ENCODE data around the gene AGK. TPM values are rescaled to one million over a fixed set of nuclear protein-coding genes. Genes with fewer than 3 reads are reported as not detected.

Gene AGK
- total RNA-seq, 1 experiment from 2014 or later: 41.9 TPM

GRCh38 chr7:141515941-141516340 lies 35.3 kb upstream of the AGK start:
- CTCF ChIA-PET: interaction anchor here (1.0 kb wide), 1 partner anchor 14 kb away, joined by 3 read pairs; no protein-coding TSS in a partner anchor
- no TSS peak for BruUV-seq (replicated peaks)
- intact Hi-C loops (cut with micrococcal nuclease; ENCODE audit: unreplicated experiment): no loop called here
- H3K4me1 ChIP-seq (ENCODE audit: insufficient read depth, low read length, poor library complexity, severe bottlenecking): no peaks in the 10 kb centered on the region
- H3K4me3 ChIP-seq (ENCODE audit: low read depth, low read length, poor library complexity, severe bottlenecking): no peak overlapping the region
- no peak overlapping the region for H3K27ac ChIP-seq (ENCODE audit: low read depth, low read length, poor library complexity, severe bottlenecking)
- H3K36me3 ChIP-seq (ENCODE audit: insufficient read depth, low read length, poor library complexity, severe bottlenecking): no peaks in the 10 kb centered on the region
- H3K9me3 ChIP-seq (ENCODE audit: low read depth, low read length, poor library complexity, severe bottlenecking): no peaks in the 10 kb centered on the region
- H3K27me3 ChIP-seq (replicated peaks; ENCODE audit: insufficient read depth, low read depth, low read length, poor library complexity): peaks cover 24% of the 10 kb centered on the region
- DNase-seq (ENCODE audit: low spot score): no peak
- no peak for TF ChIP-seq EZH2 (IDR thresholded peaks at IDR 0.05; ENCODE audit: borderline replicate concordance, low read depth, low read length, poor library complexity, severe bottlenecking)
- no peak for TF ChIP-seq CTCF (conservative IDR thresholded peaks at IDR 0.05; ENCODE audit: low read depth, low read length)
- POLR2A ChIA-PET (ENCODE audit: low non-redundant PET): no interaction called here

- POLR2A ChIA-PET (ENCODE audit: low non-redundant PET): no interaction called here
- TF ChIP-seq EZH2 (IDR thresholded peaks at IDR 0.05; ENCODE audit: borderline replicate concordance, low read depth, low read length, poor library complexity, severe bottlenecking): no peak
- TF ChIP-seq CTCF (conservative IDR thresholded peaks at IDR 0.05; ENCODE audit: low read depth, low read length): no peak
Observed at GRCh38 chr7:141519623-141520022, 31.6 kb upstream of the AGK start.

GRCh38 chr7:141522657-141523342 lies 28.4 kb upstream of the AGK start:
- Histone ChIP-seq H3K36me3 (ENCODE audit: insufficient read depth, low read length, poor library complexity, severe bottlenecking) (no peaks in the 10 kb centered on the region), H3K27me3 (replicated peaks; ENCODE audit: insufficient read depth, low read depth, low read length, poor library complexity) (no peaks in the 10 kb centered on the region), H3K4me3 (ENCODE audit: low read depth, low read length, poor library complexity, severe bottlenecking) (no peak overlapping the region), H3K9me3 (ENCODE audit: low read depth, low read length, poor library complexity, severe bottlenecking) (no peaks in the 10 kb centered on the region), H3K4me1 (ENCODE audit: insufficient read depth, low read length, poor library complexity, severe bottlenecking) (no peaks in the 10 kb centered on the region), H3K27ac (ENCODE audit: low read depth, low read length, poor library complexity, severe bottlenecking) (no peak overlapping the region)
- DNase-seq (ENCODE audit: low spot score): no peak
- intact Hi-C loops (cut with micrococcal nuclease; ENCODE audit: unreplicated experiment): no loop called here
- BruUV-seq (replicated peaks): no TSS peak
- CTCF ChIA-PET: no interaction called here
- POLR2A ChIA-PET (ENCODE audit: low non-redundant PET): no interaction called here
- TF ChIP-seq CTCF (conservative IDR thresholded peaks at IDR 0.05; ENCODE audit: low read depth, low read length) (no peak), EZH2 (IDR thresholded peaks at IDR 0.05; ENCODE audit: borderline replicate concordance, low read depth, low read length, poor library complexity, severe bottlenecking) (no peak)

More at GRCh38 chr7:141519623-141520022, 31.6 kb upstream of the AGK start:
- intact Hi-C loops (cut with micrococcal nuclease; ENCODE audit: unreplicated experiment): no loop called here
- no TSS peak for BruUV-seq (replicated peaks)
- CTCF ChIA-PET: no interaction called here
- Histone ChIP-seq H3K4me3 (ENCODE audit: low read depth, low read length, poor library complexity, severe bottlenecking) (no peak overlapping the region), H3K27ac (ENCODE audit: low read depth, low read length, poor library complexity, severe bottlenecking) (no peak overlapping the region), H3K27me3 (replicated peaks; ENCODE audit: insufficient read depth, low read depth, low read length, poor library complexity) (peaks cover 3% of the 10 kb centered on the region), H3K4me1 (ENCODE audit: insufficient read depth, low read length, poor library complexity, severe bottlenecking) (no peaks in the 10 kb centered on the region), H3K36me3 (ENCODE audit: insufficient read depth, low read length, poor library complexity, severe bottlenecking) (no peaks in the 10 kb centered on the region), H3K9me3 (ENCODE audit: low read depth, low read length, poor library complexity, severe bottlenecking) (no peaks in the 10 kb centered on the region)
- no peak for DNase-seq (ENCODE audit: low spot score)

All from A673 (cell line).